K562 (cell line): ENCODE results near the gene GIPC3. TPM values are rescaled to one million over a fixed set of nuclear protein-coding genes. Genes with fewer than 3 reads are reported as not detected.

ENCODE experiments used
- IRF2 ChIP-seq: sonication (generic); formaldehyde crosslinking; IDR thresholded peaks from 2 replicates; pipeline ENCODE4 v1.8.1; 2022; ENCODE audit warnings: mild to moderate bottlenecking, missing genetic modification reagents
- KDM5B ChIP-seq: fragments of 200-600 bp; sonication (generic); IDR thresholded peaks from 2 replicates; pipeline ENCODE4 v1.6.1; 2012; ENCODE audit warnings: low read depth, mild to moderate bottlenecking, moderate library complexity, low read length, control low read depth, inconsistent platforms; ENCODE audit not compliant: insufficient replicate concordance
- MAFK ChIP-seq: IDR thresholded peaks from 2 replicates; pipeline ENCODE4 v1.6.1; 2011; ENCODE audit warnings: low read length, improper control_type of control experiment
- MGA ChIP-seq: fragments of 450-650 bp; IDR thresholded peaks from 2 replicates; pipeline ENCODE4 v1.6.1; 2016; ENCODE audit warnings: mild to moderate bottlenecking, moderate library complexity
- NCOA6 ChIP-seq: fragments of 450-650 bp; IDR thresholded peaks from 2 replicates; pipeline ENCODE4 v1.6.1; 2017; ENCODE audit warnings: mild to moderate bottlenecking
- PATZ1 ChIP-seq: fragments of 250-450 bp; sonication (Bioruptor Pico); IDR thresholded peaks from 2 replicates; pipeline ENCODE4 v1.5.0; 2020; ENCODE audit warnings: mild to moderate bottlenecking, borderline replicate concordance
- PRMT5 ChIP-seq: sonication (generic); formaldehyde crosslinking; IDR thresholded peaks from 2 replicates; pipeline ENCODE4 v1.5.0; 2020; ENCODE audit warnings: missing genetic modification reagents
- PTRF ChIP-seq: fragments of 450-650 bp; IDR thresholded peaks from 2 replicates; pipeline ENCODE4 v1.6.1; 2016; ENCODE audit warnings: mild to moderate bottlenecking, missing genetic modification characterization, missing compliant biosample characterization
- THAP12 ChIP-seq: fragments of 250-450 bp; sonication (Bioruptor Pico); IDR thresholded peaks from 2 replicates; pipeline ENCODE4 v1.9.0; 2021; ENCODE audit warnings: mild to moderate bottlenecking, inconsistent platforms
- ZNF584 ChIP-seq: fragments of 200-800 bp; sonication (Bioruptor generic); IDR thresholded peaks from 2 replicates; pipeline ENCODE4 v1.6.1; 2016; ENCODE audit warnings: low read depth, mild to moderate bottlenecking, missing genetic modification characterization, missing compliant biosample characterization
- ZNF717 ChIP-seq: fragments of 250-450 bp; sonication (Bioruptor Pico); IDR thresholded peaks from 2 replicates; pipeline ENCODE4 v1.5.0; 2021
- polyA plus RNA-seq, 8 experiments: library from polyadenylated mRNA; depleted of rRNA in 4 of 8; stranded (reverse) in 5 of 8; unstranded in 3 of 8; fragments of >200 nt; fragmentation: Nextera tagmentation in 2 of 8; fragmentation: Illumina TruSeq in 1 of 8; extraction: Ambion mirVana in 2 of 8; extraction: Trizol in 1 of 8; gene quantifications; 2 replicates each; pipeline versions ENCODE4 v1.2.1 to v1.2.3, GENCODE V29; 2011 to 2014; ENCODE audit warnings: inconsistent platforms in 1 of 8, missing spikeins in 1 of 8
- total RNA-seq, 7 experiments: library from RNA; depleted of rRNA in 6 of 7; stranded (reverse); fragments of >200 nt in 6 of 7; fragmentation: Illumina TruSeq in 2 of 7; extraction: Trizol in 2 of 7; gene quantifications; 2 replicates each; pipeline versions ENCODE4 v1.2.1 to v1.2.3, GENCODE V29; 2011 to 2021; ENCODE audit warnings: low replicate concordance in 1 of 7

Gene GIPC3
- total and polyA plus RNA-seq, 9 of the 15 experiments (the other 6 are each of a cell fraction or from before 2014, with no cell fraction given) = 0.03 to 3.6 (median 1.5) TPM; not detected in 1

- TF ChIP-seq MGA (peak; percentile 99), MAFK (no peak), IRF2 (no peak), KDM5B (no peak), ZNF584 (CRISPR knock-in tag) (0 out of 2 replicates have a peak, but pooled peaks have one; percentile 36), PATZ1 (CRISPR knock-in tag) (no peak), PTRF (no peak), ZNF717 (CRISPR knock-in tag) (no peak), PRMT5 (no peak), THAP12 (CRISPR knock-in tag) (no peak), NCOA6 (no peak)
Observed at GRCh38 chr19:3612901-3613741, 27.8 kb downstream of the GIPC3 start (continued).
